ENCODE data around the gene TMEM88.

TMEM88 gene

GRCh38 chr17:7844292-7845154 is 10.3 kb upstream of the TMEM88 start:
- peak; percentile 89 for DNase-seq

GRCh38 chr17:7845359-7846062 is 9.4 kb upstream of the TMEM88 start:
- DNase-seq, result no peak

- no peak for DNase-seq
Observed at GRCh38 chr17:7846063-7846735, 8.7 kb upstream of the TMEM88 start.

GRCh38 chr17:7846765-7847661 is 7.9 kb upstream of the TMEM88 start:
- no peak for DNase-seq

GRCh38 chr17:7848131-7848579 is 6.7 kb upstream of the TMEM88 start:
- DNase-seq, result no peak

- DNase-seq, result no peak
Observed at GRCh38 chr17:7848739-7849129, 6.1 kb upstream of the TMEM88 start.

- DNase-seq, result no peak
Observed at GRCh38 chr17:7849130-7849750, 5.6 kb upstream of the TMEM88 start.

GRCh38 chr17:7849751-7850504 is 4.9 kb upstream of the TMEM88 start:
- no peak for DNase-seq

- DNase-seq, result no peak
Observed at GRCh38 chr17:7850701-7851437, 4.0 kb upstream of the TMEM88 start.

- DNase-seq, result peak; percentile 89
Observed at GRCh38 chr17:7851438-7852261, 3.2 kb upstream of the TMEM88 start.

GRCh38 chr17:7852262-7852670 is 2.6 kb upstream of the TMEM88 start:
- no peak for DNase-seq

GRCh38 chr17:7852919-7853690 is 1.8 kb upstream of the TMEM88 start:
- DNase-seq, result no peak

GRCh38 chr17:7853691-7854038 is 1.2 kb upstream of the TMEM88 start:
- DNase-seq, result no peak

- no peak for DNase-seq
Observed at GRCh38 chr17:7854078-7854777, 638 bp upstream of the TMEM88 start.

- DNase-seq, result no peak
Observed at GRCh38 chr17:7855660-7856010, 769 bp downstream of the TMEM88 start.

- DNase-seq, result peak; percentile 27
Observed at GRCh38 chr17:7856011-7856810, 1.3 kb downstream of the TMEM88 start.
